CD4-positive, alpha-beta T cell treated with Interferon alpha-2 for 1 hour (primary cell): ENCODE measurements around the gene GPR146.
A peak's percentile ranks its signal among the peaks of the same experiment; 100 is the strongest.
"Not testable (repeated sequence)": the region's sequence is repeated elsewhere in the genome, so short reads cannot be mapped to it uniquely, and the experiment has no call there.

Source experiments
- DNase-seq, 2 donors: peaks; one replicate each; pipeline ENCODE4 v3.0.0-alpha.2; 2020 to 2022

GPR146 gene

GRCh38 chr7:1060315-1061072, 16.1 kb downstream of the GPR146 start:
- peak in 1 of 2 donors; percentile 25 for DNase-seq

- no peak for DNase-seq
Observed at GRCh38 chr7:1061180-1061579, 16.8 kb downstream of the GPR146 start.

- DNase-seq = peak in 1 of 2 donors; percentile 58
Observed at GRCh38 chr7:1062296-1063294, 18.2 kb downstream of the GPR146 start.

- no peak for DNase-seq
Observed at GRCh38 chr7:1063361-1063760, 19.0 kb downstream of the GPR146 start.

GRCh38 chr7:1064581-1064980, 20.2 kb downstream of the GPR146 start:
- no peak for DNase-seq

GRCh38 chr7:1065263-1065584, 20.9 kb downstream of the GPR146 start:
- no peak for DNase-seq

- DNase-seq = peak; percentile 79 to 86
Observed at GRCh38 chr7:1065585-1066241, 21.4 kb downstream of the GPR146 start.

- DNase-seq = no peak
Observed at GRCh38 chr7:1066242-1066588, 21.9 kb downstream of the GPR146 start.

GRCh38 chr7:1068013-1068412, 23.7 kb downstream of the GPR146 start:
- no peak for DNase-seq

- no peak for DNase-seq
Observed at GRCh38 chr7:1068619-1069018, 24.3 kb downstream of the GPR146 start.

GRCh38 chr7:1070544-1071011, 26.2 kb downstream of the GPR146 start:
- no peak for DNase-seq

GRCh38 chr7:1071731-1072254, 27.4 kb downstream of the GPR146 start:
- no peak for DNase-seq

GRCh38 chr7:1073142-1073977, 29.0 kb downstream of the GPR146 start:
- no peak for DNase-seq

GRCh38 chr7:1074018-1074417, 29.7 kb downstream of the GPR146 start:
- DNase-seq = not testable (repeated sequence)

- no peak for DNase-seq
Observed at GRCh38 chr7:1074593-1075431, 30.5 kb downstream of the GPR146 start.

GRCh38 chr7:1076184-1077072, 32.1 kb downstream of the GPR146 start:
- no peak for DNase-seq

- DNase-seq = no peak
Observed at GRCh38 chr7:1078519-1078918, 34.2 kb downstream of the GPR146 start.

GRCh38 chr7:1078985-1079384, 34.6 kb downstream of the GPR146 start:
- DNase-seq = no peak

GRCh38 chr7:1079546-1079945, 35.2 kb downstream of the GPR146 start:
- DNase-seq = no peak

GRCh38 chr7:1080252-1080920, 36.0 kb downstream of the GPR146 start:
- DNase-seq = no peak
